NCI-H2081 (cell line): Measurements from ENCODE around the gene EIF3I.
A peak's percentile ranks its signal among the peaks of the same experiment; 100 is the strongest.

Experiments
- DNase-seq, 2 experiments: peaks; one replicate each; lab custom pipeline; 2025; lab: John Stamatoyannopoulos, UW

The EIF3I gene

GRCh38 chr1:32221980-32222755 is at the start of gene EIF3I, which contains the start of gene TMEM234:
EIF3I (plus strand) TSS chr1:32222407; CDS start chr1:32222442, 35 bp downstream.
TMEM234 (minus strand) TSS chr1:32222353; CDS start chr1:32222322, 31 bp downstream.
- DNase-seq = peak; percentile 92 to 97

GRCh38 chr1:32172621-32173245 is 49.5 kb upstream of the EIF3I start:
- no peak for DNase-seq

GRCh38 chr1:32178380-32179192 is 43.6 kb upstream of the EIF3I start:
- peak in 1 of 2 experiments; percentile 54 for DNase-seq

GRCh38 chr1:32179193-32179442 is 43.1 kb upstream of the EIF3I start:
- peak in 1 of 2 experiments; percentile 64 for DNase-seq

- DNase-seq = peak; percentile 93 to 97
Measured at GRCh38 chr1:32179443-32180185, 42.6 kb upstream of the EIF3I start, which contains the start of gene TXLNA. TXLNA (plus strand) TSS chr1:32179675; CDS start chr1:32180346, 671 bp downstream.

GRCh38 chr1:32180186-32181060 is 41.8 kb upstream of the EIF3I start:
- DNase-seq = peak; percentile 30 to 46

- no peak for DNase-seq
Measured at GRCh38 chr1:32181065-32181464, 41.1 kb upstream of the EIF3I start.

- no peak for DNase-seq
Measured at GRCh38 chr1:32181563-32181962, 40.6 kb upstream of the EIF3I start.

GRCh38 chr1:32182060-32182459 is 40.1 kb upstream of the EIF3I start:
- DNase-seq = no peak

- DNase-seq = no peak
Measured at GRCh38 chr1:32184650-32185049, 37.6 kb upstream of the EIF3I start.

GRCh38 chr1:32186077-32186476 is 36.1 kb upstream of the EIF3I start:
- DNase-seq = no peak

GRCh38 chr1:32186491-32186890 is 35.7 kb upstream of the EIF3I start:
- no peak for DNase-seq

GRCh38 chr1:32187850-32188249 is 34.4 kb upstream of the EIF3I start:
- DNase-seq = no peak

- no peak for DNase-seq
Measured at GRCh38 chr1:32192220-32192948, 29.8 kb upstream of the EIF3I start.

GRCh38 chr1:32194984-32195383 is 27.2 kb upstream of the EIF3I start:
- DNase-seq = no peak

GRCh38 chr1:32195531-32195930 is 26.7 kb upstream of the EIF3I start:
- DNase-seq = no peak

GRCh38 chr1:32195972-32196823 is 26.0 kb upstream of the EIF3I start:
- DNase-seq = no peak

GRCh38 chr1:32197074-32197473 is 25.1 kb upstream of the EIF3I start:
- no peak for DNase-seq

GRCh38 chr1:32197837-32198236 is 24.4 kb upstream of the EIF3I start:
- no peak for DNase-seq
